IPS-18c (cell line): ENCODE results near the gene DLG2.

Source experiments
- H3K4me3 ChIP-seq: 2 replicates; pipeline ENCODE4 v1.7.0; 2013; ENCODE audit warnings: low read depth, mild to moderate bottlenecking, low read length, moderate library complexity; ENCODE audit not compliant: insufficient read depth
- H3K9me3 ChIP-seq: one replicate; pipeline ENCODE4 v1.6.1; 2013; ENCODE audit warnings: mild to moderate bottlenecking, low read length, moderate library complexity; ENCODE audit not compliant: control insufficient read depth, insufficient read depth

Gene DLG2

DNA sequence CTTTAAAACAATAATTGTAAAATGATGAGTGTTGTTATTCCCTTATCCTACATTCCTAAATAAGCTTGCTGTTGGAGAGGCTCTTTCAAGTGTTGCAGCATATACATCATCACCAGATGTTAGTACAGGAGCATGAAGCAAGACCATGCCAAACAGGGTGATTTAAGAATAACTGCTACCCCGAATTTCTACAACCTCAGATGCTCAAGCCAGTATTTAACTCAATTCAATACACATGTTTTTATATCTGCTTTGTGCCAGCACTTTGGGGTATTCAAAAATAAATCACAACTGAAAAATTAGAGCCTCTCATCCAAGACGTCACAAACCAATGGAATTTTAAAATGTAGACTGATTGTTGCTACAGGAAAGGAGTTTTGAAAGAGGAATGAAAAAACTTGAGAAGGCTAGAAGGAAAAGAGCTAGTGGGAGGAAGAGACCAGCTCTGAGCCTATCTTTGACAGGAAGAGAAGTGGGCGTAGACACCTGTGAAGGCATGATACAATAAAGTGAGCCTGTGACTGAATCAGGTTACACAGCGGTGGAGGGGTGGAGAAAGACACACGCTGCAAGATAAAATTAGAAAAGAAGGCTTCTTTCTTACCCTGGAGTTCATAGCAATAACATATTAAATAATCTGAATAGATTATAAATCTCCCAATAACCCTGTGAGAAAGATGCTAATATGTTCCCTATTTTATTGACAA is 95.8 kb downstream of the DLG2 start:
- Histone ChIP-seq H3K9me3 (peaks cover 2% of the 10 kb centered on the region), H3K4me3 (no peak overlapping the region)

DNA sequence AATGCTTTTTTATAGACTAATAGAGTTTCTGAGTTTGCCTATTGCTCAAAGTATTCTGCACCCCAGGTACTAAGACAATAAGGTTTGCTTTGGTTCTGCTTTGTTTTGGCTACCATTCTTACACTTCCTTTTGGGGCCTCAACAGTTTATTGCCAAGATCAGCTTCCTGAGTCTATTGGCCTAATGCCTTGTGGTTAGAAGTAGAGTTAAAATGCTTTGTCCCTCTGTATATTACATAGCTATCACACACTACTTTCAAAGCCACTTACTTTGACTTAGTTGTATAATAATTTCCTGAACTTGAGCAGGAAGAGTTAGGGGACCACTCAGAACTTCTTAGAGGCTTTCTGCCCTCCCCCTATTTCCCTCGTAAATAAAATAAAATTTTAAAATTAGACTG is 96.5 kb downstream of the DLG2 start:
- H3K4me3 ChIP-seq, result no peak overlapping the region
- no peaks in the 10 kb centered on the region for H3K9me3 ChIP-seq

DNA sequence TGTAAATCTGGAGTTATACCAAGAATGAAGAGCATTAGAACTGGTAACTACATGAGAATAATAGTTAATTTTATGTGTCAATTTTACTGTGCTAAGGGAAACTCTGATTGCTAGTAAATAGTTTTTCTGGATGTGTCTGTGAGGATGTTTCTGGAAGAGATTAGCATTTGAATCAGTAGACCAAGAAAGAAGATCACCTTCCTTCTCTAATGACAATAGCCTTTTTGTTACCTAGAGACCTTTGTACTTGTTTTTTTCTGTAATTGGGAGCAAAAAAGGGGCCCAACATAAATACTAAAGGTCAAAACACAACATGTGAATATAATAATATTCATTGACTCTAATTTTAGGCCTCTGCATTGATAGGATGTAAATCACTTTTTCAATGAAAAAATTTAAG is 100.6 kb downstream of the DLG2 start:
- Histone ChIP-seq H3K9me3 (peaks cover 5% of the 10 kb centered on the region), H3K4me3 (no peak overlapping the region)

GRCh38 chr11:85525686-85526085 is 101.5 kb downstream of the DLG2 start:
- Histone ChIP-seq H3K4me3 (no peak overlapping the region), H3K9me3 (peaks cover 5% of the 10 kb centered on the region)

DNA sequence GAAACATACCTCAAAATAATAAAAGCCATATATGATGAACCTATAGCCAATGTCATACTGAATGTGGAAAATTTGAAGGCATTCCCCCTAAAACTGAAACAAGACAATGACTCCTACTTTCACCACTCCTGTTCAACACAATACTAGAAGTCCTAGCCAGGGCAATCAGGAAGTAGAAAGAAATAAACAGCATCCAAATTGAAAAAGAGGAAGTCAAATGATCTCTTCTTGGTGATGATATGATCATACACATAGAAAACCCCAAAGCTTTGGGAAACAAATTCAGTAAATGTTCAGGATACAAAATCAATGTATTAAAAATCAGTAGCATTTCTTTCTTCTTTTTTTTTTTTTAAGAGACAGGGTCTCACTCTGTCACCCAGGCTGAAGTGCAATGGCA is 109.9 kb downstream of the DLG2 start:
- H3K4me3 ChIP-seq, result no peak overlapping the region
- H3K9me3 ChIP-seq, result peaks cover 5% of the 10 kb centered on the region

DNA sequence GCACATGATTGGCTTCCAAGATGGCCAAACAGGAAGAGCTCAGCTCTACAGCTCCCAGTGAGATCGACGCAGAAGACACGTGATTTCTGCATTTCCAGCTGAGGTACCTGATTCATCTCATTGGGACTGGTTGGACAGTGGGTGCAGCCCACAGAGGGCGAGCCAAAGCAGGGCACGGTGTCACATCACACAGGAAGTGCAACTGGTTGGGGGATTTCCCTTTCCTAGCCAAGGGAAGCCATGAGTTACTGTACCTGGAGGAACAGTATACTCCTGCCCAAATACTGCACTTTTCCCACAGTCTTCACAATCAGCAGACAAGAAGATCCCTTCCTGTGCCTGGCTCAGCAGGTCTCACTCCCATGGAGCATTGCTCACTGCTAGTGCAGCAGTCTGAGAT is 131.2 kb downstream of the DLG2 start:
- H3K4me3 ChIP-seq, result no peak overlapping the region
- no peaks in the 10 kb centered on the region for H3K9me3 ChIP-seq

DNA sequence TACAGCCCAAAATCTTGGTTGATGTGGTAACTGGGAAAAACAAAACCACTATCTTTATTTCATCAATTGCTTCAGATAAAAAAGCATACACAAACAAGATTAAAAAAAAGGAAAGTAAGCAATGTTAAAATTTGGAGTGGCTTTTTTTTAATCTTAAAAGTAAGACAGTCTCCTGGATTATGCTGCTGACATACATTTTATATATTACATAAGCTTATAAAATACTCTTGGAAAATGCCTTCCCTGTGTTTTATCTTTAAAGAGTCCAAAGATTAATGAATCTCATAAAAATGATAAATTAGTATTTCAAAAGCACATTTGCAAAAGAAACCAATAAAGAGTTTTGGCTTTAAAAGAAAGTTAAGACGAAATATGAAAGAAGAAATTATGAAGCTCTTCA is 132.7 kb downstream of the DLG2 start:
- H3K4me3 ChIP-seq, result no peak overlapping the region
- H3K9me3 ChIP-seq, result no peaks in the 10 kb centered on the region

DNA sequence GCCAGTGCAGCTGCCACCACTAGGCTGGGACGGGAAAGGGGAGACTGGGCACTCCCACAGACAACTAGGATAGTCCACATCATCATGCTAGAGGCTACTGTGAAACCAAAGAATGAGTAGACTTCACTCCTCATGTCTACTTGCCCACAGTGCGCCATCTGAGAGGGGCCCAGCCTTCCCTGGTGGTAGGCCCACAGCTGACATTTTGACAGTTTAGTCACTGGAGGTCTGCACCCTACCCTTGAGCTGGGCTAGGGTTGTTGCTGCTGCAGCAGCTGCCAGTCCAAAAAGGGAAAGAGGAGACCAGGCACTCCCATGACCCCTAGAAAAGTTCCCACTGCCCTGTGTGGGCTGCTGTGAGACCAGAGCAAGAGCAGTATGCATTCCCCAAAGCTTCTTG is 141.2 kb downstream of the DLG2 start:
- H3K4me3 ChIP-seq, result no peak overlapping the region
- peaks cover 3% of the 10 kb centered on the region for H3K9me3 ChIP-seq

DNA sequence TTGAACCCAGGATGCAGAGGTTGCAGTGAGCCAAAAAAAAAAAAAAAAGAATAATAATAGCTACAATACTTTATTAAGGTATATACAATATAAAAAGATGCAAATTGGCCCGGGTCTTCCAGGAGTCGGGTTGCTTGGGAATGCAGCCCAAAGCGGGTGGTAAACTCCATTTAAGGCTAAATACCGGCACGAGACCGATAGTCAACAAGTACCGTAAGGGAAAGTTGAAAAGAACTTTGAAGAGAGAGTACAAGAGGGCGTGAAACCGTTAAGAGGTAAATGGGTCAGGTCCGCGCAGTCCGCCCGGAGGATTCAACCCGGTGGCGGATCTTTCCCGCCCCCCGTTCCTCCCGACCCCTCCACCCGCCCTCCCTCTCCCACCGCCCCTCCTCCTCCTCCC is 143.3 kb downstream of the DLG2 start:
- Histone ChIP-seq H3K4me3 (no peak overlapping the region), H3K9me3 (peaks cover 3% of the 10 kb centered on the region)

DNA sequence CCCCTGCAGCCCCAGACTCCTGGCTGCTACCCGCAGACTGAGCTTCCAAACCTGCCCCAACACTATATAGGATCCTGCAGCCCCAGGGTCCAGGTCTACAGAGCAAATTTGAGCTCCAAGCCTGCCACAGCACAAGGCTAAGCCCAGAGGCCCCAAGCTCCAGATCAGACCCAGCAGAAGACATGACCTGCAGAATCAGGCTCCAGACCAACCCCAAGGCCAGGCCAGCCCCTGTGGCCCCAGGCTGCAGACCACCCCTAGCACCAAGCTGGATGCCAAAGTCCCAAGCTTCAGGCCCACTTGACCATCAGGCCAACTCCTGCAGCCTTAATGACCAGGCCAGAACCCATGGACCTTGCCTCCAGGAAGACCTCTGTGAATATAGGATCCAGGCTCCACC is 145.3 kb downstream of the DLG2 start:
- no peak overlapping the region for H3K4me3 ChIP-seq

DNA sequence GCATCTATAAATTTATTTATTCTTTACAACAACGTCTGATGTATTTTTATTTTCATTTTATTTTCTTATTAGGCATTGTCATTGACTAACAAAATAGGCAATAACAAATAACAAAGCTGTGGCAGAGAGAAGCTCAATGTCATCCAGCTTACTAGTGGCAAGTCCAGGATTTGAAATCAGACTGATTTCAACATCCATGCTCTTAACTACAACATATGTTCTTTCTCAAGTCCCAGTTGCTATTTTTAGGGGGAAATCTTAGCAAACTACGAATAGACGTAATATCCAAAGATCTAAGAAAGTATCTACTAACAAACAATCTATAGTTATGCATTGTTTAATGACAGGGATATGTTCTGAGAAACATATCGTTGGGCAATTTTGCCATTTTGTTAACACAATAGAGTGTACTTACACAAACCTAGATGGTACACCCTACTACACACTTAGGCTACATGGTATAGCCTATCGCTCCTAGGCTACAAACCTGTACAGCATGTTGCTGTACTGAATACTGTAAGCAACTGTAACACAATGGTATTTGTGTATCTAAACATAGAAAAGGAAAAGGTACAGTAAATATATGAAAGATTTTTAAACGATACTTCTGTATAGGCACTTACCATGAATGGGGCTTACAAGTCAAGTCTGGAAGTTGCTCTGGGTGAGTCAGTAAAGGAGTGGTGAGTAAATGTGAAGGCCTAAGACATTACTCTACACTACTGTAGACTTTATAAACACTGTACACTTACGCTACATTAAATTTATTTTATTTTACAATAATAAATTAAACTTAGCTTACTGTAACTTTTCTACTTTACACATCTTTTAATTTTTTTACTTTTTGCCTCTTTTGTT is 151.3 kb downstream of the DLG2 start:
- no peaks in the 10 kb centered on the region for H3K9me3 ChIP-seq

More for the DNA sequence above, 145.3 kb downstream of the DLG2 start:
- H3K9me3 ChIP-seq, result peaks cover 3% of the 10 kb centered on the region

DNA sequence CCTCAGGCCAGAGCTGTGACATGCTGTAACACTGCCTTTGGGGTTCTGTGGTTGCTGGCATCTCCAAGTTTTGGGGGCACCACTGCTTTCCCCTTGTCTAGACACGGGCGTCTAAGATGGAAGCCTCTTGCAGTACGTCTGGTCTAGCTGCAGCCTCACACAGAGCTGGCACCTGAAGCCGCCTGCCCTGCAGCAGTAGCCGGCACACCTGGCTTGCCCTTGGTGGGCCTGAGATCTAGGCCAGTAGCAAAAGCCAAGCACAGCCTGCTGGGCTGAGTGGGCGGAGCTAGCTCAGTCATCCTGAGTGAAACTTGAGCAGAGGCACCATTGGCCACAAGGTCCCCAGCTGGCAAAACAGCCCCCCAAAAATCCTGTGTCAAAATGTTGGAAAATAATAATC is 154.2 kb downstream of the DLG2 start:
- no peak overlapping the region for H3K4me3 ChIP-seq
- no peaks in the 10 kb centered on the region for H3K9me3 ChIP-seq

More for the DNA sequence above, 151.3 kb downstream of the DLG2 start:
- no peak overlapping the region for H3K4me3 ChIP-seq

GRCh38 chr11:85464283-85464682 is 162.9 kb downstream of the DLG2 start:
- Histone ChIP-seq H3K9me3 (no peaks in the 10 kb centered on the region), H3K4me3 (no peak overlapping the region)

DNA sequence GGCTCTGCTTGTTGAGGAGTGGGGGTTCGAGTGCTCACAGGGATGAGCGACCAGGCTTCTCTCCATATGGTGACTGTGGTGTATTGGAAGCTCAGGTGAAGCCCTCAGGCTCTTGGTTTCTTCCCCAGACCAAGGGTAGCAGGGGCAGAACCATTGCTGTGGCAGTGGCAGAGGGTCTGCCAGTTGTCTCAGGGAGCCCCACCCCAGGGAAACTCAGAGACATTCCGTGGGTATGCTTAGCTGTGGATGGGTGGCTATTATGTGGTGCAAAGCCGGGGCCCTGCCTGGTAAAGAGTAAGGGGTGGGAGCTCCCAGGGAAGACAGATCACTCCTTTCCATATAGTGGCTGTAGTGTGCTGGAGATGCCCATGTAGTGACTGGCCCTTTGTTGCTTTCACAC is 167.8 kb downstream of the DLG2 start:
- Histone ChIP-seq H3K9me3 (peaks cover 6% of the 10 kb centered on the region), H3K4me3 (no peak overlapping the region)

- Histone ChIP-seq H3K9me3 (no peaks in the 10 kb centered on the region), H3K4me3 (no peak overlapping the region)
These were observed 182.7 kb downstream of the DLG2 start for GRCh38 chr11:85444479-85444878.

DNA sequence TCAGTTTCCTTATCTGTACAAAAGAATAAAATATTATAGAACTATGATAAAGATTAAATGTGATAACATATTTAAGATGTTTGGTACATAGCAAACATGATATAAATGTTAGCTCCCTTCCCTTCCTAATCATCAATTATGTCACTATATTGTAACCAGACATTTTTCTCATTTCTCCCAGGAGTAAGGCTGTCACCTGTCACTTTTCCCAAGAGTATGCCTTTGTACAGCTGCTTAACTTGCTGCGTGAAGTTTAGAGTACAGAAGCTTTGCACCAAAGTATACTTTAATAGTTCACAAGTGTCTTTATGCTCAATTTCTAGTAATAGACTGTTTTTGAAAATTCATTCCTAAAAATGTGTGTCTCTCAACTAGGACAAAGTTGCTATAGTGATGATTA is 186.9 kb downstream of the DLG2 start:
- H3K4me3 ChIP-seq, result no peak overlapping the region
- H3K9me3 ChIP-seq, result no peaks in the 10 kb centered on the region

DNA sequence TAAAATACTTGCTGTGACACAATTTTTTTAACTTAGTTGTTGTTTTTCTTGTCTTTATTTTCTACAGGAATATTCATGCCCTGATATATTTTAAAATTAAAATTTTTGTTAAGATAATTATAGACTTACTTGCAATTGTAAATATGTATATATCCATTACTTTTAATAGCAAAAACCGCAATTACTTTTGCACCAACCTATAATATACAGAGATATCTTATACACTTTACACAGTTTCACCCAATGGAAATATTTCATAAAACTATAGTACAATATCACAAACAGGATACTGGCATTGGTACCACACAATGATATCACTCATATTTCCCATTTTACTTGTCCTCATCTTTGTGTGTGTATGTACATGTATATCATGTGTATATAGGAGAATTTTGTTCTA is 188.8 kb downstream of the DLG2 start:
- H3K4me3 ChIP-seq, result no peak overlapping the region
- H3K9me3 ChIP-seq, result no peaks in the 10 kb centered on the region

GRCh38 chr11:85431319-85431718 is 195.8 kb downstream of the DLG2 start:
- peaks cover 3% of the 10 kb centered on the region for H3K9me3 ChIP-seq
- no peak overlapping the region for H3K4me3 ChIP-seq
